GM21381 (cell line): ENCODE results near the gene RUBCNL.
"Not testable (repeated sequence)": the region's sequence is repeated elsewhere in the genome, so short reads cannot be mapped to it uniquely, and the experiment has no call there.

Experiments
- ATAC-seq: cut with Tn5 transposase; IDR thresholded peaks from one replicate; pipeline ENCODE4 v1.9.1; 2021; ENCODE audit warnings: mild to moderate bottlenecking, moderate library complexity; ENCODE audit not compliant: unreplicated experiment

Gene RUBCNL, protein sequence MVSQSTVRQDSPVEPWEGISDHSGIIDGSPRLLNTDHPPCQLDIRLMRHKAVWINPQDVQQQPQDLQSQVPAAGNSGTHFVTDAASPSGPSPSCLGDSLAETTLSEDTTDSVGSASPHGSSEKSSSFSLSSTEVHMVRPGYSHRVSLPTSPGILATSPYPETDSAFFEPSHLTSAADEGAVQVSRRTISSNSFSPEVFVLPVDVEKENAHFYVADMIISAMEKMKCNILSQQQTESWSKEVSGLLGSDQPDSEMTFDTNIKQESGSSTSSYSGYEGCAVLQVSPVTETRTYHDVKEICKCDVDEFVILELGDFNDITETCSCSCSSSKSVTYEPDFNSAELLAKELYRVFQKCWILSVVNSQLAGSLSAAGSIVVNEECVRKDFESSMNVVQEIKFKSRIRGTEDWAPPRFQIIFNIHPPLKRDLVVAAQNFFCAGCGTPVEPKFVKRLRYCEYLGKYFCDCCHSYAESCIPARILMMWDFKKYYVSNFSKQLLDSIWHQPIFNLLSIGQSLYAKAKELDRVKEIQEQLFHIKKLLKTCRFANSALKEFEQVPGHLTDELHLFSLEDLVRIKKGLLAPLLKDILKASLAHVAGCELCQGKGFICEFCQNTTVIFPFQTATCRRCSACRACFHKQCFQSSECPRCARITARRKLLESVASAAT

DNA sequence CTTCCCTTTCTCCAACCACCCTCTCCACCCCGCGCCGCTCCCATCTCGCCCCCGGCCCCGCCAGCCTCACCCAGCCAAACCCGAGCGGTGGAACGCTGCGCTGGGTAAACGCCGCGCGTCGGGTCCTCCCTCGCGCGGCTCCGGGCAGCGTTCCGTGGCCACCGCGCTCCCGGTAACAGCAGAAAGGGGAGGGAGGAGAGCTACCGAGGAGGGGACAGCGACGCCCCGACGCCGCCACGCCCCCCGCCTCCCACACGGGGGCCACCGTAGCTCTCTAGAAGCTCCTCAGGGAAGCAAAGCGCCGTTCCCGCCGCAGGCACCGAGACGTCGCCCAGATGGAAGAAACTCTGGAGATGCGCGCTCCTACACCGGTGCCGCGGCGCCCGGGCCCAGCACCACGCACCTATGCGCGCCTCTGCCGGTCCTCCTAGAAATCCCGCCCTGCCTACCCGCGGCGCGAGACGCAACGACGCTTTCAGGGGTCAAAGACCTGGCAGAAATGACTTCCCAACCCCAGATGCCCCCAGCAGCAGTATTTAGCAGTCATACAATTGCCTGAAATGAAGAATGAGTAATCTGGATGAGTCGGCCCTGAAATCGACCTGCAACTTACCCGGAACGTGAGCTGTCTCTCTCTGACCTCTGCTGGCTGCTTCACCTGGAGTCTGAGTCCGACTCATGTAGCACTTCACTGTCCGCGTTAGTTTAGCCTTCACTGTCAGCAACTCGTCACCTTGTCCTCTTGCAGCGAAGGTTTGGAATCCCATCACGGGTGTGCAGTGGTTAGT is at the start of gene RUBCNL:
Gene RUBCNL, minus strand, starts transcription at position 189 of the 788 bp plus-strand sequence. CDS start 14,777 bp downstream, outside the sequence.
- no peak for ATAC-seq

- ATAC-seq, result not testable (repeated sequence)
Measured at GRCh38 chr13:46429558-46429957, 42.5 kb upstream of the RUBCNL start.

DNA sequence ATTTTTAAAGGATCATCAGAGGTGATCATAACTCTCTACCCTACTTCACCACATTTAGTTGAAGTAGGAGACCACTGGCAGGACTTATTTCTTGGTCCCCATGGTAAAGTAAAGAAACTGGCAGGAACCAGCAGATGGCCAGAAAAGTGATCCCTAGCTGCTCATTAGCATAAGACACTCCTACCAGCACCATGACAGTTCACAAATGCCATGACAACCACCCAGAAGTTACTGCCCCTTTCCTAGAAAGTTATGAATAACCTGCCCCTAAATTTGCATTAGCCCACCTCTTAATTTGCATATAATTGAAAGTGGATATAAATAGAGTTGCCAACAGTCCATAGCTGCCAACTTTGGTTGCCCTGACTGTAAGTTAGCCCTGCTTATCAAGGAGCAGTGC is 18.4 kb upstream of the RUBCNL start:
- no peak for ATAC-seq

DNA sequence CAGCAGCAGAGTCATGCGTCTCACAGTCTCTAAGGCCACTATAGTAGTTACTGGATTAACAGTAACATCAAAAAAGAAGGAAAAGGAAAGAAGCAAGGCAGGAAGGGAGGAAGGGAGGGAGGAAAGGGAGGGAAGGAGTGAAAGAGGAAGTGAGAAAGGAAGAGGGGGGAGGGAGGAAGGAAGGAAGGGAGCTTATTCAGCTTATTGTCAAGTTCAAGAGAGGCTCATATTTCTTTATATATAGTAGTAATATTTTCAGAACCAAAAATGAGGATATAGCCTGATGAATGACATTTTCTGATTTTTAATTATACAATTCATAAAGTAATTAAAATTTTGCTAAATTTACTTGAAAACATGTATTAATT is 17.7 kb upstream of the RUBCNL start:
- ATAC-seq, result no peak

- ATAC-seq, result no peak
Measured at GRCh38 chr13:46403851-46404732, 17.0 kb upstream of the RUBCNL start.

DNA sequence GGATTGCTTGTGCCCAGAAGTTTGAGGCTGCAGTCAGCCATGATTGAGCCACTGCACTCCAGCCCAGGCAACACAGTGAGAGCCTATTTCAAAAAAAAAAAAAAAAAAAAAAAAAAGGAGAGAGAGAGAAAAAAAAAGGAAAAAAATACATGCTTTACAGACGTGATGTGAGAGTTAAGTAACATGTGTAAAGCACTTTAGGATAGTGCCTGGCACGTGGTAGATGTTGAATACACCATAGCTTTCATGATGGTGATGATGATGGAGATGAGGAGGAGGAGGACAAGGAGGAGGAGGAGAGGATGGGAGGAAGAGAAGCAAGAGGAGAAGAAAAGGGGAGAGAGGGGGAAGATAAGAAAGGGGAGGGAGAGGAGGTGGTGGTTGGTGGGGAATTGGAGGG is 15.1 kb upstream of the RUBCNL start:
- no peak for ATAC-seq

DNA sequence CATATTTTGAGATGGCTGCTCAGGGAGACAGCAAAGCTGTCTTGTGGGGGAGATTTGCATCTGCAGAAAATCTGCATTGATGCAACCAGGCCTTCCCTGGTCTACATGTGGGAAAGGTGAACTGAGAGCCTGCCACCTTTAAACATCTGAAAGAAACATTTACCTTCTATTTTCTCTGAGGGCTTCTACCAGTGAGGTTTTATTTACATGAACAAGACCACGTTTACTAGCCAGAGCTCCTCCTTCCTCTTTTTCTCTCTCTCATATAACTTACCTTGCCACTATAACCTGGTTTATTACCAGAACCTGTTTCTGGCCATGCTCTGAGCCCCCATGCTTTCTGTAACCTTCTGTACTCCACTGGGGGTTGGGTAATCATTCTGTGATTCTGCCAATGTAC is 14.4 kb upstream of the RUBCNL start:
- no peak for ATAC-seq

GRCh38 chr13:46396341-46396740 is 9.3 kb upstream of the RUBCNL start:
- ATAC-seq, result no peak

DNA sequence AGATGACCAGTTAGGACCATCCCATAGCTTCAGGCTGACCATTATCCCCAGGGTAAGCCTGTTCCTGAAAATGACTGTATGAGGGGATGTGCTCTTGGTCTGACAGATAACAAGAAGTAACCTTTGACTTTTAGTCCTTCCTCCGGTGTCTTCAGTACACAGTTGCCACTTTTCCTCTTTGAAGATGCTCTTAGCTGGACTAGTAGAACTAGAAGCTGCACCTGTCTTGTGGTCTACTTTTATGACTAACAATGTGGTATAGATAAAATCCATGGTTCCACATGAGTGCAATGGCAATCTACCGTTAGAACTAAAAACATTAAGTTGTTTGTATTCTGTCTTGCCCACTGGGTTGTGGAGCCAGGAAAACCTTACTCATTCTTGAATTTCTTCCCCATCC is 5.9 kb upstream of the RUBCNL start:
- ATAC-seq, result no peak

- ATAC-seq, result peak; percentile 53
Measured at GRCh38 chr13:46389457-46390451, 2.7 kb upstream of the RUBCNL start.

DNA sequence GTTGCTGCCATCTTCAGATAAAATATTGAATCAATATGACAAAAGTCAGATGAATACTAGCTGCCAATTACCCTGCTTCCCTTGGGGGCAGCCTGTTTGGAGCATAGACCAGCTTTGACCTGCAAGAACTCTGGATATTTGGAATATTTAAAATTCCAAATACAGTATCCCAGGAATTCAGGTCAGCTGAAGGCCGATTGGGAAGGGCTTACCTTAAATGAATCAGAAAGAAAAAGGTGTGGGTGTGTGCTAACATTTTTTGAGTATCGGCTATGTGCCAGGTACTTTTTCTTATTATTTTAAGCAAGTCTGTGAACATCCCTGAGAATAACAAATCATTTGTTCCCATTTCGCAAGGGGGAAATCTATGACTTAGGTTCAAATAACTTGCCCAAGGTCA is 1.8 kb upstream of the RUBCNL start:
- ATAC-seq, result no peak

DNA sequence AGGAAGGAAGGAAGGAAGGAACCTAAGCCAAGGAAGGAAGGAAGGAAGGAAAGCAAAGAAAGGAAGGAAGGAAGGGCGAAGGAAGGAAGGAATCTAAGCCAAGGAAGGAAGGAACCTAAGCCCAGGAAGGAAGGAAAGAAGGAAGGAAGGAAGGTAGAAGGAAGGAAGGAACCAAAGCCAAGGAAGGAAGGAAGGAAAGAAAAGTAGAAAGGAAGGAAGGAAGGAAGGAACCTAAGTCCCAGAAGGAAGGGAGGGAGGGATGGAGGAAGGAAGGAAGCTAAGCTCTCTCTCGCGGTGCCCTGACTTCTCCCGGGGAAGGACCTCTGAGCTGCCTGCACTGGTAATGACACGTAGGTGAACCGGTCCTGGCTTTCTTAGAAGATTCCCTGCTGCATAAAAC is 1.3 kb upstream of the RUBCNL start:
- ATAC-seq, result no peak

DNA sequence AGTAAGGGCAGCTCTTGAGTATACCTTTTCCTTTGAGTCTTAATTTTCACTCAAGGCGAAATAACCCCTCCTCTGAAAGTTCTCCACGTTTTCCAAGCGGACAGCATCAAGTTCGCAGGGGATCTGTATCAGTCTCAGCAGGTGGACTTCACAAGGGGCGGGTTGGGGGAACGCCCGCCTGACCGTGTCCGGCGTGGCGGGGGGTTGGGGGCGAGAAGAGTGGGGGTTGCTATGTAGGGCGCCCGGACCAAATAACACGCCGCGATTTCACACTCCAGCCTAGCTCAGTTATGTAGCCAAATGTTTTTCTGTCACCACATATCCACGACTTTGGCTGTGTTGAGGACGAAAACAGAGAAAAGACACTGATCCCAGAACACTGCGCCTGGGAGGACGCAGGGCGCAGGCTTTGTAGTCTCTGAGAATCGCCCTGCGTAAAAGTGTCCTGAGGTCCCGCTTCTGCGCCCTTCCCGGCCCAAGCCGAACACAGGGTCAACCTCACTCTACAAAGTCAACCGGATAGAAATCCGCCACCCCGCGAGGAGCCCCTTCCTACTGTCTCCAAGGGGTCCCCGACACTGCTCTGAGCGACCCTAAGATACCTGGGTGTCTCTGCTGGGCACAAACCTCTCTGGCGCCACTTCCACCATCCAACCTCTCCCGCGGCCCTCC is 524 bp downstream of the RUBCNL start:
- no peak for ATAC-seq

GRCh38 chr13:46385946-46386345 is 1.1 kb downstream of the RUBCNL start:
- no peak for ATAC-seq

GRCh38 chr13:46383383-46383782 is 3.7 kb downstream of the RUBCNL start:
- no peak for ATAC-seq

GRCh38 chr13:46382224-46382623 is 4.8 kb downstream of the RUBCNL start:
- ATAC-seq, result peak; percentile 46

- ATAC-seq, result no peak
Measured at GRCh38 chr13:46380242-46380641, 6.8 kb downstream of the RUBCNL start.

- ATAC-seq, result no peak
Measured at GRCh38 chr13:46379611-46380010, 7.4 kb downstream of the RUBCNL start.

DNA sequence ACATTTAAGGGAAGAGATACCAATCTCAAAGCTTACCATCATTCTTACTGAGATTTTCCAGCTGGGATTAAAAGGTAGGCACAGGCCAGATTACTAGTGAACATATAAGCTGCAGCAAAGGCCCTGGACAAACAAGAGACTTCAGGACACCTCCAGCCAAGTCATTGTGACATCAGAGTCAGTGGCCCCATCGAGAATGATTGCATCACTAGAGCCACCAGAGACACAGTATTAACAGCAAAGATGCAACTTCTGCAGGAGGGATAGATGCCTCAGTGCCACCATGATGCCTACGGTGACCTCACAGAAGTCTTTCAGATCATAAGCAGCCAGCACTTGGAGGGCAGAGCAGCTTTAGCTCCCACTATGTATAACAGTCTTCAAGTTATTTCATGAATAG is 8.6 kb downstream of the RUBCNL start:
- ATAC-seq, result no peak
